Measurements from ENCODE around the gene ZNF599.
A peak's percentile ranks its signal among the peaks of the same experiment; 100 is the strongest.

Gene ZNF599

GRCh38 chr19:34744896-34745690 lies 27.9 kb downstream of the ZNF599 start:
- no peak for DNase-seq (ENCODE audit: low read depth in 3 of 3)

DNA sequence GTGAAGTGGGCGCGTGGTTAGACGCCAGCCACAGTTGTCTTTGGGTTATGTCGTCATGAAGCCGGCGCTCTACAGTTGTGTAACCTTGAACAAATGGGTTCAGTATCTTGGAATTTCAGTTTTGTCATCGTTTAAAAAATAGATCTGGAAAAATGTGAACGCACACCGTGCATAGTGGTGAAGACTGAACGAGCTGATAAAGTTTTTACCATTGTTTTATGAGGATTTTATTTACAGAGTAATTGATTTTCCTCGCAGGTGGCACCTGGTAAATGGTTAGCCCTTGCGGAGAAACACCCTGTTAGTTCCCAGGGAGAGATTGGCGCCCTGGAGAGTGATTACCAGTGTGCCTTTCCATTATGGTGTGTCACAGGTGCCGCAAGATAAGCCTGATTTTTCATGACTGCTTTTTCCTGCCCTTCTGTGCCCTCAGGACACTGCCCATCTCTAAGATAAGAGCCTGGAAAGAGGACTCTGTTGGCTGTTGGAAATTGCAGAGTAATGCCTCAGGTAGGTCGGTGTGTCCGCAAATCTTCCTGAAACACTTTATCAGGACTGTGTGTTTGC lies 38.4 kb downstream of the ZNF599 start:
- no peak for DNase-seq (ENCODE audit: low read depth in 3 of 3)

- DNase-seq (ENCODE audit: low read depth in 3 of 3), result peak; percentile 65 to 67 (median 67)
Measured at GRCh38 chr19:34733746-34734536, 39.1 kb downstream of the ZNF599 start, which contains the start of gene ZNF181. ZNF181 (plus strand) TSS chr19:34734243; CDS start chr19:34735038, 795 bp downstream.

DNA sequence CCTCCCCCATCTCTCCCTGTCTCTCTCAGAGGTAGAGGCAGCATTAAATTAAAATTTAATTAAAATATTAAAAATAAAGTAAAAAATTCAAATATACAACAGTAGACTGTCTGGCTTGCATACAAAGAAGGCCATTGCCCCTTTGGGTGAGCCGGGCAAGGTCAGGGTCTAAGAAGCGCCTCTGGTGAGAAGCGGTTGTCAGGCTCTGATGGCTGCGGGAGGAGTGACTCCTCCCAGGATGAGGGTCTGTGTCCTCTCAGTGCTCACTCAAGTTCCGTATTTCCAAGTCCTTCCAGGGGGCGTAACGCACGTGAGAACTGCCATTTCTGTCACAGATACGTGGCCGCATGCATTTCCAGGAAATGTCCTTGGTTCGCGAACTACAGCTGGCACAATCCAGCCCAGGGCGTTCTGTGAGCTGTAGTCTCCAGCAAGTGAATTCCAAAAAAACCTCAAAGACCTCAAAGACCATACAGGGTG lies 39.7 kb downstream of the ZNF599 start:
- DNase-seq (ENCODE audit: low read depth in 3 of 3), result peak in 1 of 3 experiments; percentile 10

- DNase-seq (ENCODE audit: low read depth in 3 of 3), result no peak
Measured at GRCh38 chr19:34732612-34733211, 40.3 kb downstream of the ZNF599 start.

- no peak for DNase-seq (ENCODE audit: low read depth in 3 of 3)
Measured at GRCh38 chr19:34731964-34732363, 41.1 kb downstream of the ZNF599 start.

GRCh38 chr19:34731019-34731829 lies 41.8 kb downstream of the ZNF599 start:
- no peak for DNase-seq (ENCODE audit: low read depth in 3 of 3)

- DNase-seq (ENCODE audit: low read depth in 3 of 3), result no peak
Measured at GRCh38 chr19:34725400-34725799, 47.6 kb downstream of the ZNF599 start.

GRCh38 chr19:34722353-34722752 lies 50.7 kb downstream of the ZNF599 start:
- DNase-seq (ENCODE audit: low read depth in 3 of 3), result no peak

- no peak for DNase-seq (ENCODE audit: low read depth in 3 of 3)
Measured at GRCh38 chr19:34715357-34715756, 57.7 kb downstream of the ZNF599 start.

DNA sequence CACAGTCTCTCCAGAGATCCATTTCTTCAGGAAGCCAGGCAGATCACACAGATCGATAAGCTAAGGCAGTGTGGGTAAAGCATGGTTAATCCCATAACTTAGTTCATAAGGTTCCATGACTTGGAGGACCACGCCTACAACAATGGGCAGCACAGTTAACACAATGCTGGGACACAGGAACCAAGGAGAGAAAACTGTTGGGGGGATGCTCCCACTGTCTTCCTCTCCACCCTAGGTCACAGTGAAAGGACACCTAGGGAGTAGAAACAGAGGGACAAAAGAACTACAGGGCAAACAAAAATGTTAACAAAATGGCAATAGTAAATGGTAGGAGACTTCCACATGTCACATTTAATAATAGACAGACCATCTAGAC lies 59.8 kb downstream of the ZNF599 start:
- DNase-seq (ENCODE audit: low read depth in 3 of 3), result no peak

DNA sequence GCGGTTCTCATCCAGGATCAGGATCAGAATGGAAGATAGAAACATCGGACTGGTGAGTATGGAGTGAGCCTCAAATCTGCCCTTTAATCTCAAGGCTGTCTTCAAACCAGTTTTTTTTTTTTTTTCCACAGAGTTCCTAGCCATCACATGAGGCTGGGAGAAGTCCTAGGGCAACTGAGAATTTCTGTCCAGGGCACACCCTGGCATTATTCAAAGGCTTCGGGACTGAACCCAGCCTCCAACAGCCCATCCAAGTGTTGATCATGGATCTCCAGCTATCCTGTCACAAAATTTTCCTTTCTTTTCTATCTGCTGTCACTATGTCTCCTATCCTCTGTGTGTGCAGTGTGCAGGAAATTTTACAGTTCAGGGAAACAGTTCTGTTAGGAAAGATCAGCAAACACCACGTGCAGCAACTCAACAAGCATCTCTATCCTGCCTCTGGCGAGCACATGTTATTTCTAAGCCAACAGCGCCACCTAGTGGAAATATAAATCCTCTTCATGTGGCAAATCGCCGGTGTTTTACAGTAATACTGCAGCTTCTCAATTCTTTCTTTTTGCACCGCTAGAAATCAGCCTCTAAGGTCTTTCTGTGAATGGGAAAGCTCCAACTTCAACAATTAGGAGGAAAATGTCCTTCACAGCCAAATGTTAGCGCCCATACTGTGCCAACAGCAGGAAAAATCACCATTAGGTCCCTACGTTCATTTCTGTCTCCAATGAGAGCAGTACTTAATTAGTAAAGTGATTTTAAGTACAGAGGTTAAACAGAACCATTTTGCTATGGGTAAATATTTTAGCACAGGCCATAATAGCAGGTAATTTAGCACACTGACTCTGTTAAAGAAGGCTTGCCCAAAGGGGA lies 60.4 kb downstream of the ZNF599 start:
- peak in 2 of 3 experiments; percentile 15 to 43 for DNase-seq (ENCODE audit: low read depth in 3 of 3)

DNA sequence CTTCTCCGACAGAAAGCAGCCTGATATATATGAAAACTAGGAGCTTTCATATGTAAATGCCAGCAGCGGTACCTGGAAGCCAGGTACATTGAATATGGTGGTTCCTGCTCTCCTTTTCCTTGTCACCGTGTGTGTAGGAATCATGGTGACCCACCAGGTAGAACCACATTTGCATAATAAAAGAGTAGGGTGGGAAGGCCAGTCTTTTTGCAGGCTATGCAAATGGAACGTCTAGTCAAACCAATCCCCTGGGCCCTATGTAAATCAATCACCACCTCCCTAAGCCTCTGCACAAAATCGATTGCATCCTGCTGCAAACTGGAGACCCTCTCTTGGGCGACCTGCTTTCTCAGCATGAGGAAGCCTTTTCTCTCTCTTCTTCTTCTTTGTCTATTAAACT lies 61.1 kb downstream of the ZNF599 start:
- DNase-seq (ENCODE audit: low read depth in 3 of 3), result no peak
